Activated gamma-delta T cell treated with anti-CD3 and anti-CD28 coated beads, Interleukin-2, amount 50 U/mL, for 16 hours (primary cell): ENCODE measurements around the gene SLC5A2.
A peak's percentile ranks its signal among the peaks of the same experiment; 100 is the strongest.

Experiments used
- DNase-seq: peaks from one replicate; pipeline ENCODE4 v3.0.0-alpha.2; 2020; ENCODE audit warnings: low read depth

SLC5A2 gene

GRCh38 chr16:31459687-31460581, 23.0 kb upstream of the SLC5A2 start:
- peak; percentile 100 for DNase-seq

DNA sequence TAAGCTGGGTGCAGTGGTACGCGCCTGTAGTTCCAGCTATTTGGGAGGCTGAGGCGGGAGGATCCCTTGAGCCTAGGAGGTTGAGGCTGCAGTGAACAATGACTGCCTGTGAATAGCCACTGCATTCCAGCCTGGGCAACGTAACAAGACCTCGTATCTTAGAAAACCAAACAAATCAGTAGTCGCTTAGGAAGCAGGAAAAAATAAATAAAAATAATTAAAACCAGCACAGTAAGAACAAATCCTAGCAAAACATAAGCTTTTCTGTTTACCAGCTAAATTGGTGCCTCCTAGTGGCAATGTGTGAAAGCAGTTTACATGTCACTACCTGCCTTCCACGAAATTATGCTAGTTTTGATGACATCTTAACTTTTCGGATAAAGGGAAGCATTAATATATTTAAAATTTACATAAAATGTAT, 22.3 kb upstream of the SLC5A2 start:
- no peak for DNase-seq

- no peak for DNase-seq
Measured at GRCh38 chr16:31461201-31461920, 21.6 kb upstream of the SLC5A2 start.

DNA sequence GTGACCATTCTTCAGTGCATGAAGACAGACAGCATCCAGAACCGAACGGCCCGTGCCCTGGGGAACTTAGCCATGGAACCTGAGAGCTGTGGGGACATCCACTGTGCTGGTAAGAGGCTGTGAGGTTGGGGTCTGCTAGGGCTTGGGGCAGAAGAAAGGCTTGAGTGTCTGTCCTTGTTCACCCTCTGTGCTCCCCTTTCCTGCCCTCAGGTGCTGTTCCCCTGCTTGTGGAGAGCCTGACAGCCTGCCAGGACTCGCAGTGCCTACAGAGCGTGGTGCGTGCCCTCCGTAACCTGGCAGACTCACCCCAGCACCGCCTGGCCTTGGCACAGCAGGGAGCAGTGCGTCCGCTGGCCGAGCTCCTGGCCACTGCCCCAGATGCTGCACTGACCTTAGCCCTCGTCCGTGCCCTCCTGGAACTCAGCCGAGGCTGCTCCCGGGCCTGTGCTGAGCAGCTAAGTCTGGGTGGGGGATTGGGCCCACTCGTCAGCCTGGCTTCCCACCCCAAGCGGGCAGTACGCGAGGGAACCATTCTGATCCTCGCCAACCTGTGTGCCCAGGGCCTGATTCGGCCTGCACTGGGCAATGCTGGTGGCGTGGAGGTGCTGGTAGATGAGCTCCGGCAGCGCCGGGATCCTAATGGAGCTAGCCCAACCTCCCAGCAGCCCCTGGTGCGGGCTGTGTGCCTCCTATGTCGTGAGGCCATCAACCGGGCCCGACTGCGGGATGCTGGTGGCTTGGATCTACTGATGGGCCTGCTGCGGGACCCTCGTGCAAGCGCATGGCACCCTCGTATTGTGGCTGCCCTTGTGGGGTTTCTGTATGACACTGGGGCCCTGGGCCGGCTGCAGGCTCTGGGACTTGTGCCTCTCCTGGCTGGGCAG, 20.8 kb upstream of the SLC5A2 start:
- DNase-seq = no peak

GRCh38 chr16:31464348-31464769, 18.6 kb upstream of the SLC5A2 start:
- no peak for DNase-seq

GRCh38 chr16:31464781-31465260, 18.1 kb upstream of the SLC5A2 start:
- no peak for DNase-seq

DNA sequence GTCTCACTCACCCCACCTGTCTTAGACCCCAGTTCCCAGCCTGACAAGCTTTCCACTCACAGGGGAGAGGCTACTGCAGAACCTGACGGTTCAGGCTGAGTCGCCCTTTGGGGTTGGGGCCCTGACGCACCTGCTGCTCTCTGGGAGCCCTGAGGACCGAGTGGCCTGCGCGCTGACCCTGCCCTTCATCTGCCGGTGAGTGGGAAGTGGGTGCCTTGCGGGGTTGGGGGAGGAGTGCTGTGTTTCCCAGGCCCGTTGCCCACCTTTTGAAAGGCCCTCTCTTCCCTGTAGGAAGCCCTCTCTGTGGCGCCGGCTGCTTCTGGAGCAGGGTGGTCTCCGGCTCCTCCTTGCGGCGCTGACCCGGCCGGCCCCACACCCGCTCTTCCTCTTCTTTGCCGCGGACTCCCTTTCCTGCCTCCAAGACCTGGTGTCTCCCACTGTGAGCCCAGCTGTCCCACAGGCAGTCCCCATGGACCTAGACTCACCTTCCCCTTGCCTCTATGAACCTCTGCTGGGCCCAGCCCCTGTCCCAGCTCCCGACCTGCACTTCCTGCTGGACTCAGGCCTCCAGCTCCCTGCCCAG, 17.0 kb upstream of the SLC5A2 start:
- no peak for DNase-seq

- no peak for DNase-seq
Measured at GRCh38 chr16:31466381-31466841, 16.5 kb upstream of the SLC5A2 start.

DNA sequence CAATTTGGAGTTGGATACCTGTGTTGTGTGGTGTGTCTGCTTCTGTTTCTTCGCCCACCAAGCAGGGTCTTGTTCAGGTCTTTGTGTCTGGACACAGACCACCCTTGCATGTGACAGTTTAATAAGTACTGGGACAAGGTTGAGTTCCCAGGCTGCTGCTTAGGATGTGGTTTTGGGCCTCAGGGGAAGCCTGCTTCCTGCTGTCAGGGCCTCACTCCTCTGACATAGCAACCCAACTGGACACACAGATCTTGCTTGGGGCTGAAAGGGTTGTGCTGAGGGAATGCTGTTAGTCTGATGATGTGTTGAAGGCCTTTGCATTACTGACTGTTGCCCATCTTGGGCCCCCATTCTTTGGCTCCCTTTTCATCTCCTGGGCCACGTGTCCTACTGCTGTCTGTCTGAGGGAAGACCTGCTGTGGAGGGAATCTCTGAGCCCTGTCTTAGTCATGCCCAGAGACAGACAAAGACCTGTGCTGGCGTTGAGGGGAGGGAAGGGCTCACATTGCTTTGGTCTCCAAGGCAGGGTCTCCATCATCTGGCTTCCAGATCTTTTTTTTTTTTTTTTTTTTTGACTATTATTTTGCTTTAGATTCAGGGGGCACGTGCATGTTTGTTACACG, 15.7 kb upstream of the SLC5A2 start:
- DNase-seq = no peak

- no peak for DNase-seq
Measured at GRCh38 chr16:31467858-31468257, 15.1 kb upstream of the SLC5A2 start.

- no peak for DNase-seq
Measured at GRCh38 chr16:31470615-31471014, 12.3 kb upstream of the SLC5A2 start.

- DNase-seq = no peak
Measured at GRCh38 chr16:31471241-31471874, 11.6 kb upstream of the SLC5A2 start.

DNA sequence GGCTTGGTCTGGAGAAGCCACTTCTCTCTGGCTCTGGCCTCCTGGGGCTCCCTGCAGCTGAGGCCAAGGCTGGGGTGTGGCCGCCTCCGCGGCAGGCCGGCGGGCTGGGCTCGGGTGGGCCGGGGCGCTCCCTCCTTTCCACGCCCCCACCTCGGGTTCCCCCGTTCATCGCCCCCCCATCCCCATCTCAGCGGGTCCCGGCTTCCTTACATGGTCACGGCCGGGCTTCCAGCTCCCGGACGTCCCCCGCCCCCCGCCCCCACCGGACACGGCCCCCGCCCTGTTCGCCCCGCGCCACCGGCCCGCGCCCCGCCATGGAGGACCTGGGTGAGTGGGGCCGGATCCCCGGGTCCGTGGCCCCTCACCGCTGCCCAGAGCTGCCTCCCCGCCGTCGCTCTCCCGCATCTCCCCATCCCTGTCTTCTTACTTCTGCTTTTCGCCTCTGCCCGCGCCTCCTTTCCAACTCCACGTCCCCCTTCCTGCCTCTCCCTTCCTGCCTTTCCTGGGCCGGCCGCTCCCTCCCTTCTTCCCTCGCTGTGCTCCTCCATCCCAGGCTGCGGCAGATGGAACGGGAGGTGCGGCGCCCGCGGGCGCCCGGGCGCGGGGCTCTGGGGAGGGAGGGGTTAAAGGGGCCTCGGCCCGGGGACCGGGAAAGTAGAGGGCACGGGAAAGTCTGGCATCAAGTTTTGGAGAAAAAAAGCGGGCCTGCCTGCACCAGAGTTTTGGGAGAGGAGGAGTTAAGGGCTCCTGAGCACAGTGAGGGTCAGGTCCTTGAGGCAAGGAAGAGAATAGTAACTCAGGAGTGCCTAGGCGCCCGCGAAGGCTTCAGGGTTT, 10.8 kb upstream of the SLC5A2 start, which contains the start of gene TGFB1I1:
Gene TGFB1I1 (plus strand): TSS at position 278 of the 834 bp plus-strand sequence. CDS start 37 bp downstream, at position 315.
- no peak for DNase-seq

- no peak for DNase-seq
Measured at GRCh38 chr16:31472709-31473203, 10.2 kb upstream of the SLC5A2 start.

DNA sequence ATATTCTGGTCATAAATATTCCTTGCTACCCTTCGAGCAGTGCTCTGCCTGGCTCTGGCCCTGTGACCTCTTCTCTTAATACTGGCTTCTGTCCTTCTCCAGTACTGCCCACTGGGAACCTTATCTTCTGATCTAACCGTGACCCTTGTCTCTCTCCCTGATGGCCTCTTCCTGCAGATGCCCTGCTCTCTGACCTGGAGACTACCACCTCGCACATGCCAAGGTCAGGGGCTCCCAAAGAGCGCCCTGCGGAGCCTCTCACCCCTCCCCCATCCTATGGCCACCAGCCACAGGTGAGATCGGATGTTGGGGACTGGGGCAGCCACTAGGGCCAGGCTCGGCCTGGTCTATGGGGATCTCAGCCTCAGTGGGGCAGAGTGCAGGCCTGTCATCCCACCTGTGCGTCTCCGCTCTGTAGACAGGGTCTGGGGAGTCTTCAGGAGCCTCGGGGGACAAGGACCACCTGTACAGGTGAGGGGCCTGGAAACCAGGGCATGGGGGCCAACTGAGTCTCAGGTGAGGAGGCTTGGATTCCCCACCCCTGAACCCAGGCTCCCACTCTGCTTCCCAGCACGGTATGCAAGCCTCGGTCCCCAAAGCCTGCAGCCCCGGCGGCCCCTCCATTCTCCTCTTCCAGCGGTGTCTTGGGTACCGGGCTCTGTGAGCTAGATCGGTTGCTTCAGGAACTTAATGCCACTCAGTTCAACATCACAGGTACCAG, 9.5 kb upstream of the SLC5A2 start:
- DNase-seq = no peak

- DNase-seq = no peak
Measured at GRCh38 chr16:31474173-31474714, 8.7 kb upstream of the SLC5A2 start.

- DNase-seq = no peak
Measured at GRCh38 chr16:31474773-31475738, 7.9 kb upstream of the SLC5A2 start.
